GM18873 (cell line): ENCODE results near the gene DTX1.

Source experiments
- ATAC-seq: cut with Tn5 transposase; IDR thresholded peaks from one replicate; pipeline ENCODE4 v1.9.1; 2021; ENCODE audit warnings: mild to moderate bottlenecking, moderate library complexity, moderate number of reproducible peaks; ENCODE audit not compliant: unreplicated experiment, low FRiP score

The DTX1 gene

DNA sequence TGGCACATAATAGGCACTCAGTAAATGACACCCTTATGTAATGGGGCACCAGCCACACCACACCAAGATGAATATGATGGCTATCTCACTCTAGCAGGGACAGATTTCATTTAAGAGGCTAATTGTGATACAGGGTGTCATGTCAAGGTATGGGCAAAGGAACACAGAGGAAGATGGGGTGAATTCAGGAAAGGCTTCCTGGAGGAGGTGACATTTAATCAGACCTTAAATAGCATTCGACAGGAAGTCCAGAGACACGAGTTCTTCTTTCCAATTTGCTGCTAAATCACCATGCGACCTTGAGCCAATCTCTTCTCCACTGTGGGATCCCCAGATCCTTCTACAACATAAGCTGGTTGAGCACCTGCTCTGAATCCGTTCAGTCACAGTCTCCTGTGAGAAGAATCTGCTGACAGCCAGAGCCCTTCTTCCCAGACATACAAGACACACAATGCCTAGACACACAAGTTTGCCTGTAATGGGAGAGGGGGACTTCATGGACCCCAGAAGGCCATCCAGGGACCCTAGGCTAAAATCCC lies 1.5 kb upstream of the DTX1 start:
- no peak for ATAC-seq

DNA sequence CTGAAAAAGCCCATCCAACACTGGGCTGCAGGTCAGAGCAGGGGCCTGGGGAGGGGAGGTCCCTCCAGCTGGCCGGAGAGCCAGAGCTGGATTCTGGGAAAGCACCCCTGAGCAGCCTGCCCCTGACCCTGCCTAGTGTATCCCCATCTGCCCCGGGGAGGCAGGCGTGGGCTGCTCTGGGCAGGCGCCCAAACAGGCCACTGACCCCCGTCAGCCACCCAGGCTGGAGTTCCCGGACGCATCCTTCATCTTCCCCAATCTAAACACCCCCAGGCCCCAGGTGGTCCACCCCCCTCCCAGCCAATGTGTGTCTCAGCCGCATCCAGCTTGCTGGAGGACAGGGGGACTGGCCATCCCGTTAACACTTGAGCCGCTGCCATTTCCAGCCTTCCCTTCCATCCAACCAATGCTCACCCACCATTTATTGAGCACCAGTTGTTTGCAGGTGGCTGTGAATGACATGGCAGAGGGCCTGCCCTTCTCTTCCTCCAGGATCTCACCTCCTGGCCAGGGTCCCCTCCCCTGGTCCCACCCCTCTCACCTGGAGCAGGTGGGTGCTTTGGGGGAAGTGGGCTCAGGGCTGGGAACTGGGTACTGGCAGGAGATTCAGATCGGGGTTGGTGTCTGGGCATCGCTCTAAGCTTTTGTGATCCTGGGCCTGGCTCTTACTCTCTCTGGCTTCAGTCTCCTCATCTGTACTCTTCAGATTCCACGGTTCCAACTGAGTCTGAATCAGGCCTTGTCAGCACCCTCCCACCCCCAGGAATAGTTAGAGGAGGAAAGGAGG lies 743 bp upstream of the DTX1 start:
- no peak for ATAC-seq

DNA sequence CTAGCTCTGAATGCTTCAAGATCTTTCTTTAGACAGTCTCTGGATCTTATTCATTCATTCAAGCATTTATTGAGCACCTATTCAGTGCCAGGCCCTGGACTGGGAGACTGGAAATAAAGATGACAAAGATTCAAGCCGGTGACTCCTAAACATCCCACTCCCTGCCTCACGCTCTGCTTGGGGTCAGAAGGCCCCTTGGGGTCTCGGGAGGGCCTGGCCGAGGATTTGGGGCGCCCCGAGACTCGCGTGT lies 224 bp upstream of the DTX1 start:
- ATAC-seq: no peak

DNA sequence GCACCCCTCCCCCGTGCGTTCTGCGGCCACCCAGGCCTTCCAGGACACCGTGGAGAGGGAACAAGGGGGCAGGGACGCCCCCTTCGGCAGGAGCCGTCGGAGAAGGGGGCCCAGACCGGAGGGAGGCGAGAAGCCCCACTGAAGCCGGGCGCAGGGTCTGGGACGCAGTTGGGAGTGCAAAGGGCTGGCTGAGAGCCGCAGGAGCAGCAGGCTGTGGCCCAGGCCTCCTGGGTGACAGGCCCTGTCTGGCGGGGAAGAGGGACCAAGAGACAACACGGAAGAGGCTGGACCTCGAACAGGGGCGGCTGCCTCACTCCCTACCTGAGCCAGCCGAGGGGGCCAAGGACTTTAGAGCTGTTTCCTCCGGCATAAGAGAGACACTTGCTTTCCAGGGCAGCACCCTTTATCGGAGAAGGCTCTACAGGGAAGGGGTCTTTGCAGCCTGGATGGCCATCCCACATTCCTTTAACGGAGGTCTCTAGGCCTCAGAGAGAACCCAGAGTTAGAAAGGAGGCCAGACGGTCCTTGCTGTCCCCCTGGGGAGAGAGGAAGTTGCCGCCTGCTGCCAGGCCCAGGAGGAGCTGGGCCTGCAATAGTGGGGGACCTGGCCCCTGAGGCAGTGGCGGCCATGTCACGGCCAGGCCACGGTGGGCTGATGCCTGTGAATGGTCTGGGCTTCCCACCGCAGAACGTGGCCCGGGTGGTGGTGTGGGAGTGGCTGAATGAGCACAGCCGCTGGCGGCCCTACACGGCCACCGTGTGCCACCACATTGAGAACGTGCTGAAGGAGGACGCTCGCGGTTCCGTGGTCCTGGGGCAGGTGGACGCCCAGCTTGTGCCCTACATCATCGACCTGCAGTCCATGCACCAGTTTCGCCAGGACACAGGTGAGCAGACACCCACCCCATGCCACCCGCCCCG lies 1.3 kb downstream of the DTX1 start:
- no peak for ATAC-seq

DNA sequence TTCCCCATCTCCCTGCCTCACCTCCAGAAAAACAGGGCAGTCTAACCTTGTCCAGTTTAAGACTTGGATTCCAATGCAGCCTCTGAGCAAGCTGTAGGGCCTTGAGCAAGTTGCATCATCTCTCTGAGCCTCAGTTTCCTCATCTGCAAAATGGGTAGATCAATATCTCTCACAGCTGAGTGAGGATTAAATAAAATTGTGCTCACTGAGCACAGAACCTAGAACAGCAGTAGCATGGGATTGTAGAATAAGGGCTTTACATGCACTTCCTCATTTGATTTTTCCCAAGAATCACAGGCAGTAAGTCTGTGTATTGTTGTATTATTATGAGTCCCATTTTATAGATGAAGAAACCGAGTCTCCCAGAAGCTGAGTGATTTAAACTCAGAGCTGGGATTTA lies 2.0 kb downstream of the DTX1 start:
- no peak for ATAC-seq

DNA sequence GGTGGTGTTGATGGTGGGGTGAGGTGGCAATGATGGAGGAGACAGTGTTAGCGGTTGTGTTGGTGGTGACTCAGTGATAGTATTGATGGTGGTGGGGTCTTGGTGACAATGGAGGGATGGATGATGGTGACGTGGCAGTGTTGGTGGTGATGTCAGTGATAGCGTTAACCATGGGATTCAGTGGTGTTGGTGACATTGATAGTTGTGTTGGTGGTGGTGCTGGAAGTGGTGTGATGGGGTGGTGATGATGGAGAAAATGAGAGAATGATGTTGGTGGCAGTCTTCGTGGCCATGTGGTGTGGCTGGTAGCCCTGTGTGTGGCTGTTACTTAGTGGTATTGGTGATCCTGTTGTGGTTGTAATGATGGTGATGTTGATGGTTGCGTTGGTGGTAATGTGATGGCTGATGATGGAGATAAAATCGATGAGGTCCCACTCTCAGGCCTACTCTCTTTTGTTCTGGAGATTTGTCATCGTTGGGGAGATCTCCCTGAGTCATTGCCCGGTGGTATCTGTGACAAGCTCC lies 2.6 kb downstream of the DTX1 start:
- no peak for ATAC-seq

GRCh38 chr12:113060336-113060960 lies 3.9 kb downstream of the DTX1 start:
- ATAC-seq: no peak

- ATAC-seq: no peak
Observed at GRCh38 chr12:113061061-113061694, 4.6 kb downstream of the DTX1 start.

- no peak for ATAC-seq
Observed at GRCh38 chr12:113062502-113063395, 6.2 kb downstream of the DTX1 start.

- no peak for ATAC-seq
Observed at GRCh38 chr12:113063396-113064350, 7.1 kb downstream of the DTX1 start.

DNA sequence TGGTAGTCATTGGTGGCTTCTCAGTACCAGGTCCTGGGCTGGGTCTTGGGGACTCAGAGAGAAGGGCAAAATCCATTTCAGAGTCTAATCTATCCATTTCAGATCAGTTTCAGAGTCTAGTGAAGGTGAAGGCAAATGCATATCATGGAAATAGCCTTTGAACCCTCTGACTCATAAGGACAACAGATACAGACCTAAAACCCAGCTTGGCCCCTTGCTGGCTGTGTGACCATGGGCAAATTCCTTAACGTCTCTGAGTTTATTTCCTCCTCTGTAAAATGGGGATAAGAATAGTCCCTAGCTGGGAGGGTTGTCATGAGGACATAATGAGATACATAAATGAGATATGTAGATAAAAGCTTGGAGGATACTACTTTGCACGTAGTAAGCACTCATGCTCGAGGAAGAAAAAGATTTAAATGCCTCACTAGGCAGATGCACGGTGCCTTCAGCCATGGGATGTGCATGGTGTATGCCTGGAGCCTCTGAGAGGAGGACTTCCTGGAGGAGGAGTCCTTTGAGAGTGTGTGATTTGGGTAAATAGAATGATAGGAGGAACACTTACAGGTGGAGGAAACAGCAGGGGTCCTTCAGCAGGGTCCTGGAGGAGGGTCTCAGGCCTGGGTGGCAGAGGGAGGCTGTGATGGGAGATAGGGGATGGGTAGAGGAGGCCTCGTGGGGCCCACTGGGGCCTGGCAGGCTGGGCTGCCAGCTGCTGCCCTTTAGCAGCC lies 8.0 kb downstream of the DTX1 start:
- no peak for ATAC-seq

GRCh38 chr12:113065126-113066007 lies 8.8 kb downstream of the DTX1 start:
- ATAC-seq: no peak

GRCh38 chr12:113066813-113067400 lies 10.4 kb downstream of the DTX1 start:
- ATAC-seq: no peak

DNA sequence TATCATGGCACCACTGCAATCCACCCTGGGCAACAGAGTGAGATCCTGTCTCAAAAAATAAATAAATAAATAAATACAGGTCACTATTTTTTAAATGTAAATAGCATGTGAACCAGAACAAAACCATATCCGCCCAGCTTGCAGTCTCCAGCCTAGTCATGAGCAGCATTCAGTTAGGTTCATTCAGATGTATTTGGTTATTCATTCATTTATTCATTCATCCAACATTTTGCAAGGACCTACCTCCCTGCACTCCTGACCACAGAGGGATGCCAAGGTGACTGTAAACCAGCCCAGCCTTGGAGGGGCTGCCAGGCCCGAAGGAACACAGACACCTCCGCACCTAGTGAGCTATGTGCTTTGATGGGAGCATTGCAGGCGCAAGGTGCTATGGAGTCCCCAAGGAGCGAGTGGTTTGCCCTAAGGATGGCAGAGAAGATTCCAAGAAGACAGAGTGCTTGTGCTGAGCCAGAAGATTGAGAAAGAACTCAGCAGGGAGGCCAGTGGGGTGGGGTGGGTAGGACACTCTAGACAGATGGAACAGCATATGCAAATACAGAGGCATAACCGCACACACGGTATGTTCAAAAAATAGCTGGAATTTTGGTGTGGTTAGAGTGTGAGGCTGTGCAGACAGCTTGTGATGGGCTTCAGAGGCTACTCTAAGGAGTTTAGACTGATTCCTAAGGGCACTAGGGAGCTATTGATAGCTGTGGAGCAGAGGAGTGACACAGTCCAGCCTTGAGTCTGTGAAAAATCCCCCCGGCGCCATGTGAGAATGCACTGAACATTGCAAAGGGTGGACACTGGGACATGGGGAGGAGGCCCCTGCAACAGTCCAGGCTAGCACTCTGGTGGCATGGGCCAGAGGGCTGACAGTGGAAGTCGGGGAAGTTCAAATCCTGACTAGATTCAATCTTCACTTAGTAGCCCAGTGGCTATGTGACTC lies 11.7 kb downstream of the DTX1 start:
- no peak for ATAC-seq

DNA sequence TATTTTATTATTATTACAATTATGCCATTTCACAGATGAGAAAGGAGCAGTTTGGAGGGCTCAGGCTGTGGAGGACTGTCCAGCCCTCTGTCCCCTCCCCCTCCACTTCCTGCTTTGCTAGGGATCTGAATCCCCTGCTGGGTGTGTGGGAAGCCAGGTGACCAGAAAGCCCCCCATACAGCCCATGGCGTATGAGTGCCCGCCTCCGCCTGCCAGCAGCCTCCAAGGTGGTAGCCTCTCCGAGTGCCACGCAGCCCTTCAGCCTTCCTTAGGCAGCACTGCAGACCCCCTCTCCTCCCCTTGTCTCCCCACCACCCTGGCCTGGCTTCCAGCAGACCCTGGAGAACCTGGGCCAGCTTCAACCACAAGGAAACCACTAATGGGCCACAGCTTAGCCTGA lies 12.6 kb downstream of the DTX1 start:
- no peak for ATAC-seq
